Measurements from ENCODE around the gene ZNF232.
"Not testable (repeated sequence)": the region's sequence is repeated elsewhere in the genome, so short reads cannot be mapped to it uniquely, and the experiment has no call there.

Gene ZNF232

DNA sequence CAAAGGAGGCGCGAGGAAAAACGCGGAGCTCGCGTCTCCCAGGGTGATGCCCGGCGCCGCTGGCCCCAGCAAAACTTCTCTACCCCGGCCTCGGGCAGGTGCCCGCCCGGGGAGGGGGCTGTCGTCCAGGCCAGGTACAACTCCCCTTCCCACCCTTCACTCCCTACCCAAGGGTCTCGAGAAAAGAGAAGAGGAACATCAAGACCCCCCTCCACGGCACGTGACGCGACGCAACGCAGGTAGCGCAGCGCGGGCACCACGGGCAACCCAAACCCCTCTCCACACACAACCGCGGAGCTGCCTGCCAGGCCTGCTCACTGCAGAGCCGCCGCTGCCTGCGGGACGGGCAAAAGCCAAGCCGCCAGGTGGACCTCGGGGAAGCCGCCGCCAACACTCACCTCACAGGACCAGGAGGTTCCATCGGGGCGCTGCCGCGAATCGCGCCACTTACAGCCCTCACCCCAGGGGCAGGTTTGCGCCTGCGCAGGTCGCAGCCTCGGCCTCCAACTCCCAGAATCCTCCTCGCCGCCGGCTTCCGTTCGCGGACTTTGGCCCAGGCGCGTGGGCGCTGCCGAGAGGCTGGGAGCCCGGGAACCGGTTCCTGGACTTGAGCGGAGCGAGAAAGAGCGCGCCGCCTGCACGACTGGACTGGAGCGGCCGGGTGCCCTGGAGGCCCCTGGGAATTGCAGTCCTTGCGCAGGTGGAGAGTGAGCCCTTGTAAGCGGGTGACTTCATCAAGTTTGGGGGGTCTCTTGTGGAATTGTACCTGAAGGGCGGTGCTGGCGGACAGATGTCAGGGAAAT, at the start of gene ZNF232:
Gene ZNF232, minus strand, starts transcription at position 477 of the 803 bp plus-strand sequence. Its CDS starts 56 bp downstream, at position 421.
- Histone ChIP-seq H3F3A (ENCODE audit: insufficient read depth) (peaks cover 11% of the 10 kb centered on the region; the same call in 1 of the 2 replicates), H3K9ac (ENCODE audit: low read length) (peak within 1 kb of the TSS; percentile 86), H3K4me3 (ENCODE audit: insufficient read depth, low read length, poor library complexity, severe bottlenecking) (peak within 1 kb of the TSS; percentile 94), H3K4me2 (ENCODE audit: low read depth, low read length, poor library complexity, severe bottlenecking) (peak within 1 kb of the TSS; percentile 75), H2AFZ (ENCODE audit: low read depth, low read length, severe bottlenecking) (peak within 1 kb of the TSS; percentile 70), H3K27ac (ENCODE audit: low read depth, low read length) (peak within 1 kb of the TSS; percentile 62), H3K9me3 (ENCODE audit: insufficient read depth, low read length) (no peaks in the 10 kb centered on the region), H3K9me2 (replicated peaks; ENCODE audit: insufficient read depth, low read length) (no peaks in the 10 kb centered on the region), H3K36me3 (ENCODE audit: low read length) (peaks cover 13% of the 10 kb centered on the region), H4K20me1 (ENCODE audit: low read depth, low read length) (no peaks in the 10 kb centered on the region), H3K79me2 (ENCODE audit: insufficient read depth, low read length) (peaks cover 35% of the 10 kb centered on the region), H3K27me3 (ENCODE audit: low read length) (no peaks in the 10 kb centered on the region)
- TF ChIP-seq EZH2phosphoT487 (conservative IDR thresholded peaks at IDR 0.05; ENCODE audit: low read length), result no peak
- TF ChIP-seq, protein P1, sequence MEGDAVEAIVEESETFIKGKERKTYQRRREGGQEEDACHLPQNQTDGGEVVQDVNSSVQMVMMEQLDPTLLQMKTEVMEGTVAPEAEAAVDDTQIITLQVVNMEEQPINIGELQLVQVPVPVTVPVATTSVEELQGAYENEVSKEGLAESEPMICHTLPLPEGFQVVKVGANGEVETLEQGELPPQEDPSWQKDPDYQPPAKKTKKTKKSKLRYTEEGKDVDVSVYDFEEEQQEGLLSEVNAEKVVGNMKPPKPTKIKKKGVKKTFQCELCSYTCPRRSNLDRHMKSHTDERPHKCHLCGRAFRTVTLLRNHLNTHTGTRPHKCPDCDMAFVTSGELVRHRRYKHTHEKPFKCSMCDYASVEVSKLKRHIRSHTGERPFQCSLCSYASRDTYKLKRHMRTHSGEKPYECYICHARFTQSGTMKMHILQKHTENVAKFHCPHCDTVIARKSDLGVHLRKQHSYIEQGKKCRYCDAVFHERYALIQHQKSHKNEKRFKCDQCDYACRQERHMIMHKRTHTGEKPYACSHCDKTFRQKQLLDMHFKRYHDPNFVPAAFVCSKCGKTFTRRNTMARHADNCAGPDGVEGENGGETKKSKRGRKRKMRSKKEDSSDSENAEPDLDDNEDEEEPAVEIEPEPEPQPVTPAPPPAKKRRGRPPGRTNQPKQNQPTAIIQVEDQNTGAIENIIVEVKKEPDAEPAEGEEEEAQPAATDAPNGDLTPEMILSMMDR (IDR thresholded peaks at IDR 0.05; ENCODE audit: insufficient read depth, low read length, poor library complexity, severe bottlenecking), result no peak

DNA sequence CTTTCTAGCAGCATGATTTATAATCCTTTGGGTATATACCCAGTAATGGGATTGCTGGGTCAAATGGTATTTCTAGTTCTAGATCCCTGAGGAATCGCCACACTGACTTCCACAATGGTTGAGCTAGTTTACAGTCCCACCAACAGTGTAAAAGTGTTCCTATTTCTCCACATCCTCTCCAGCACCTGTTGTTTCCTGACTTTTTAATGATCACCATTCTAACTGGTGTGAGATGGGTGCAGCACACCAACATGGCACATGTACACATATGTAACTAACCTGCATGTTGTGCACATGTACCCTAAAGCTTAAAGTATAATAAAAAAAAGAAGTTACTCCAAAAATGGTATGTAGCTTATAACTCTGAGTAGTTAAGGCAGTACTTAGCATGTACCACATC, 49.0 kb upstream of the ZNF232 start:
- H3K79me2 ChIP-seq (ENCODE audit: insufficient read depth, low read length); H3K9ac ChIP-seq (ENCODE audit: low read length); H3K36me3 ChIP-seq (ENCODE audit: low read length); H3K27ac ChIP-seq (ENCODE audit: low read depth, low read length); H4K20me1 ChIP-seq (ENCODE audit: low read depth, low read length); H3K9me3 ChIP-seq (ENCODE audit: insufficient read depth, low read length); H3F3A ChIP-seq (ENCODE audit: insufficient read depth); H3K4me3 ChIP-seq (ENCODE audit: insufficient read depth, low read length, poor library complexity, severe bottlenecking); H3K4me2 ChIP-seq (ENCODE audit: low read depth, low read length, poor library complexity, severe bottlenecking); H2AFZ ChIP-seq (ENCODE audit: low read depth, low read length, severe bottlenecking); H3K9me2 ChIP-seq (replicated peaks; ENCODE audit: insufficient read depth, low read length); H3K27me3 ChIP-seq (ENCODE audit: low read length): not testable (repeated sequence)

GRCh38 chr17:5146122-5146521, 34.4 kb upstream of the ZNF232 start:
- not testable (repeated sequence) for H3K9me3 ChIP-seq (ENCODE audit: insufficient read depth, low read length); H3F3A ChIP-seq (ENCODE audit: insufficient read depth); H3K36me3 ChIP-seq (ENCODE audit: low read length); H3K4me3 ChIP-seq (ENCODE audit: insufficient read depth, low read length, poor library complexity, severe bottlenecking); H3K27me3 ChIP-seq (ENCODE audit: low read length); H2AFZ ChIP-seq (ENCODE audit: low read depth, low read length, severe bottlenecking); H3K9ac ChIP-seq (ENCODE audit: low read length); H3K4me2 ChIP-seq (ENCODE audit: low read depth, low read length, poor library complexity, severe bottlenecking); H3K9me2 ChIP-seq (replicated peaks; ENCODE audit: insufficient read depth, low read length); H3K79me2 ChIP-seq (ENCODE audit: insufficient read depth, low read length); H4K20me1 ChIP-seq (ENCODE audit: low read depth, low read length); H3K27ac ChIP-seq (ENCODE audit: low read depth, low read length)

GRCh38 chr17:5142877-5143276, 31.2 kb upstream of the ZNF232 start:
- not testable (repeated sequence) for H2AFZ ChIP-seq (ENCODE audit: low read depth, low read length, severe bottlenecking); H3K9me3 ChIP-seq (ENCODE audit: insufficient read depth, low read length); H3K27ac ChIP-seq (ENCODE audit: low read depth, low read length); H4K20me1 ChIP-seq (ENCODE audit: low read depth, low read length); H3K9ac ChIP-seq (ENCODE audit: low read length); H3K79me2 ChIP-seq (ENCODE audit: insufficient read depth, low read length); H3K9me2 ChIP-seq (replicated peaks; ENCODE audit: insufficient read depth, low read length); H3K4me3 ChIP-seq (ENCODE audit: insufficient read depth, low read length, poor library complexity, severe bottlenecking); H3F3A ChIP-seq (ENCODE audit: insufficient read depth); H3K36me3 ChIP-seq (ENCODE audit: low read length); H3K27me3 ChIP-seq (ENCODE audit: low read length); H3K4me2 ChIP-seq (ENCODE audit: low read depth, low read length, poor library complexity, severe bottlenecking)

DNA sequence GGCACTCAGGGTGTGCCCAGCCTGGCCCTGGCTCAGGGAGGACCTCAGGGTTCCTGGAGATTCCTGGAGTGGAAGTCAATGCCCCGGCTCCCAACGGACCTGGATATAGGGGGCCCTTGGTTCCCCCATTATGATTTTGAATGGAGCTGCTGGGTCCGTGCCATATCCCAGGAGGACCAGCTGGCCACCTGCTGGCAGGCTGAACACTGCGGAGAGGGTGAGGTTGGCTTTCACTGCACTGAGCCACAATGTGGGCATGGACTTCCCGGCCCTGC, 27.7 kb upstream of the ZNF232 start:
- Histone ChIP-seq H3K79me2 (ENCODE audit: insufficient read depth, low read length) (no peaks in the 10 kb centered on the region), H3K27ac (ENCODE audit: low read depth, low read length) (no peak overlapping the region), H3F3A (ENCODE audit: insufficient read depth) (no peaks in the 10 kb centered on the region), H3K36me3 (ENCODE audit: low read length) (no peaks in the 10 kb centered on the region), H3K4me2 (ENCODE audit: low read depth, low read length, poor library complexity, severe bottlenecking) (no peak overlapping the region), H4K20me1 (ENCODE audit: low read depth, low read length) (no peaks in the 10 kb centered on the region), H3K9me2 (replicated peaks; ENCODE audit: insufficient read depth, low read length) (no peaks in the 10 kb centered on the region), H3K4me3 (ENCODE audit: insufficient read depth, low read length, poor library complexity, severe bottlenecking) (no peak overlapping the region), H3K27me3 (ENCODE audit: low read length) (no peaks in the 10 kb centered on the region), H2AFZ (ENCODE audit: low read depth, low read length, severe bottlenecking) (no peak overlapping the region), H3K9me3 (ENCODE audit: insufficient read depth, low read length) (no peaks in the 10 kb centered on the region), H3K9ac (ENCODE audit: low read length) (no peak overlapping the region)
- TF ChIP-seq, protein P1 (IDR thresholded peaks at IDR 0.05; ENCODE audit: insufficient read depth, low read length, poor library complexity, severe bottlenecking), result no peak
- TF ChIP-seq EZH2phosphoT487 (conservative IDR thresholded peaks at IDR 0.05; ENCODE audit: low read length), result no peak
